Gastroesophageal sphincter (tissue), 3 donors: ENCODE data around the gene VENTX.

Source experiments
- CTCF ChIP-seq, 4 experiments: fragments of 200-600 bp in 2 of 4; fragments of 450-650 bp in 2 of 4; sonication (generic) in 1 of 4; IDR thresholded peaks; one replicate each; pipeline ENCODE4 v1.5.1; 2017 to 2019; ENCODE audit warnings: antibody characterized with exemption in 4 of 4, mild to moderate bottlenecking in 2 of 4, moderate library complexity in 2 of 4
- EP300 ChIP-seq: sonication (generic); formaldehyde crosslinking; IDR thresholded peaks from one replicate; pipeline ENCODE4 v1.6.1; 2017; ENCODE audit warnings: antibody characterized with exemption, mild to moderate bottlenecking
- POLR2AphosphoS5 ChIP-seq: sonication (generic); formaldehyde crosslinking; IDR thresholded peaks from one replicate; pipeline ENCODE4 v1.6.1; 2017; ENCODE audit warnings: antibody characterized with exemption

- TF ChIP-seq CTCF (IDR thresholded peaks at IDR 0.05) (no peak), POLR2AphosphoS5 (no peak), EP300 (no peak)
These were observed 38.8 kb upstream of the VENTX start for GRCh38 chr10:133198621-133199487.
